ENCODE measurements around the gene MAP1LC3C.

MAP1LC3C gene

GRCh38 chr1:241962153-241962552, 36.7 kb downstream of the MAP1LC3C start:
- DNase-seq (ENCODE audit: low read depth in 1 of 2, low spot score in 1 of 2) = no peak
- Histone ChIP-seq H3K27ac (replicated peaks) (no peak overlapping the region), H3K4me3 (replicated peaks; ENCODE audit: insufficient read depth, low read length) (no peak overlapping the region), H3K27me3 (ENCODE audit: insufficient read depth, poor library complexity, severe bottlenecking) (no peaks in the 10 kb centered on the region)
- no peak for TF ChIP-seq REST (IDR thresholded peaks at IDR 0.05; ENCODE audit: insufficient replicate concordance, low read depth)
- TF ChIP-seq SPI1 (IDR thresholded peaks at IDR 0.05; ENCODE audit: borderline replicate concordance, low read depth) = no peak
- TF ChIP-seq, protein P1, sequence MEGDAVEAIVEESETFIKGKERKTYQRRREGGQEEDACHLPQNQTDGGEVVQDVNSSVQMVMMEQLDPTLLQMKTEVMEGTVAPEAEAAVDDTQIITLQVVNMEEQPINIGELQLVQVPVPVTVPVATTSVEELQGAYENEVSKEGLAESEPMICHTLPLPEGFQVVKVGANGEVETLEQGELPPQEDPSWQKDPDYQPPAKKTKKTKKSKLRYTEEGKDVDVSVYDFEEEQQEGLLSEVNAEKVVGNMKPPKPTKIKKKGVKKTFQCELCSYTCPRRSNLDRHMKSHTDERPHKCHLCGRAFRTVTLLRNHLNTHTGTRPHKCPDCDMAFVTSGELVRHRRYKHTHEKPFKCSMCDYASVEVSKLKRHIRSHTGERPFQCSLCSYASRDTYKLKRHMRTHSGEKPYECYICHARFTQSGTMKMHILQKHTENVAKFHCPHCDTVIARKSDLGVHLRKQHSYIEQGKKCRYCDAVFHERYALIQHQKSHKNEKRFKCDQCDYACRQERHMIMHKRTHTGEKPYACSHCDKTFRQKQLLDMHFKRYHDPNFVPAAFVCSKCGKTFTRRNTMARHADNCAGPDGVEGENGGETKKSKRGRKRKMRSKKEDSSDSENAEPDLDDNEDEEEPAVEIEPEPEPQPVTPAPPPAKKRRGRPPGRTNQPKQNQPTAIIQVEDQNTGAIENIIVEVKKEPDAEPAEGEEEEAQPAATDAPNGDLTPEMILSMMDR (IDR thresholded peaks at IDR 0.05; ENCODE audit: insufficient read depth, low read length) = no peak
- TF ChIP-seq POLR2AphosphoS5 (IDR thresholded peaks at IDR 0.05; ENCODE audit: low read depth) = no peak
- no peak for TF ChIP-seq GABPA (IDR thresholded peaks at IDR 0.05; ENCODE audit: low read depth)

DNA sequence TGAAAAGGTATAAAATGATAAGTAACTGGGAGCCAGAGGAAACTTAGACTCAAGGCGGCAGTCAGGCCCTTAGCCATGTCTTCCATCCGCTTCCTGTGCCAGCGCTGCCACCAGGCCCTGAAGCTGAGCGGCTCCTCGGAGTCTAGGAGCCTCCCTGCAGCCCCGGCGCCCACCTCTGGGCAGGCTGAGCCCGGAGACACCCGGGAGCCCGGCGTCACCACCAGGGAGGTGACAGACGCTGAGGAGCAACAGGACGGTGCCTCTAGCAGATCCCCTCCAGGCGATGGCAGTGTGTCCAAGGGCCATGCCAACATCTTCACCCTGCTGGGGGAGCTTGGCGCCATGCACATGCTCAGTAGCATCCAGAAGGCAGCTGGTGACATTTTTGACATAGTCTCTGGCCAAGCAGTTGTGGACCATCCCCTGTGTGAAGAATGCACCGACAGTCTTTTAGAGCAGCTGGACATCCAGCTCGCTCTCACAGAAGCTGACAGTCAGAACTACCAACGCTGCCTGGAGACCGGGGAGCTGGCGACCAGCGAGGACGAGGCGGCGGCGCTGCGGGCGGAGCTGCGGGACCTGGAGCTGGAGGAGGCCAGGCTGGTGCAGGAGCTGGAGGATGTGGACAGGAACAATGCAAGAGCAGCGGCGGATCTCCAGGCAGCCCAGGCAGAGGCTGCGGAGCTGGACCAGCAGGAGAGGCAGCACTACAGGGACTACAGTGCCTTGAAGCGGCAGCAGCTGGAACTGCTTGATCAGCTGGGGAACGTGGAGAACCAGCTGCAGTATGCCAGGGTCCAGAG, 41.0 kb downstream of the MAP1LC3C start, which contains the start of gene BECN2:
TSS of gene BECN2 (plus strand) at position 76 of the 803 bp plus-strand sequence. CDS start at position 76, 0 bp downstream.
- Histone ChIP-seq H3K27ac (replicated peaks) (no peak within 1 kb of the TSS), H3K27me3 (ENCODE audit: insufficient read depth, poor library complexity, severe bottlenecking) (no peaks in the 10 kb centered on the region), H3K4me3 (replicated peaks; ENCODE audit: insufficient read depth, low read length) (no peak within 1 kb of the TSS)
- TF ChIP-seq REST (IDR thresholded peaks at IDR 0.05; ENCODE audit: insufficient replicate concordance, low read depth) (no peak), SPI1 (IDR thresholded peaks at IDR 0.05; ENCODE audit: borderline replicate concordance, low read depth) (no peak), POLR2AphosphoS5 (IDR thresholded peaks at IDR 0.05; ENCODE audit: low read depth) (no peak), GABPA (IDR thresholded peaks at IDR 0.05; ENCODE audit: low read depth) (no peak)
- TF ChIP-seq, protein P1 (IDR thresholded peaks at IDR 0.05; ENCODE audit: insufficient read depth, low read length) = no peak
- no peak for DNase-seq (ENCODE audit: low read depth in 1 of 2, low spot score in 1 of 2)

- DNase-seq (ENCODE audit: low read depth in 1 of 2, low spot score in 1 of 2) = no peak
- no peak for TF ChIP-seq POLR2AphosphoS5 (IDR thresholded peaks at IDR 0.05; ENCODE audit: low read depth)
- TF ChIP-seq SPI1 (IDR thresholded peaks at IDR 0.05; ENCODE audit: borderline replicate concordance, low read depth) = no peak
- TF ChIP-seq REST (IDR thresholded peaks at IDR 0.05; ENCODE audit: insufficient replicate concordance, low read depth) = no peak
- no peak for TF ChIP-seq GABPA (IDR thresholded peaks at IDR 0.05; ENCODE audit: low read depth)
- TF ChIP-seq, protein P1 (IDR thresholded peaks at IDR 0.05; ENCODE audit: insufficient read depth, low read length) = no peak
- Histone ChIP-seq H3K4me3 (replicated peaks; ENCODE audit: insufficient read depth, low read length) (no peak overlapping the region), H3K27me3 (ENCODE audit: insufficient read depth, poor library complexity, severe bottlenecking) (no peaks in the 10 kb centered on the region), H3K27ac (replicated peaks) (no peak overlapping the region)
Measured at GRCh38 chr1:241950390-241950789, 48.5 kb downstream of the MAP1LC3C start.
